Neuronal stem cell (in vitro differentiated cells): ENCODE measurements around the gene CLIP4.
A peak's percentile ranks its signal among the peaks of the same experiment; 100 is the strongest.
"Not testable (repeated sequence)": the region's sequence is repeated elsewhere in the genome, so short reads cannot be mapped to it uniquely, and the experiment has no call there.

ENCODE experiments used
- DNase-seq: peaks from one replicate; pipeline ENCODE4 v3.0.0-alpha.2; 2013; ENCODE audit warnings: low spot score
- H2AFZ ChIP-seq: one replicate; pipeline ENCODE4 v1.6.1; 2013; ENCODE audit warnings: mild to moderate bottlenecking, low read length, inconsistent platforms
- H2AK5ac ChIP-seq: 2 replicates; pipeline ENCODE4 v1.6.1; 2013; ENCODE audit warnings: low read depth, mild to moderate bottlenecking, inconsistent platforms, low read length, moderate library complexity, mixed read lengths
- H2BK120ac ChIP-seq: 2 replicates; pipeline ENCODE4 v1.6.1; 2013; ENCODE audit warnings: low read depth, mild to moderate bottlenecking, inconsistent platforms, low read length, moderate library complexity, mixed read lengths
- H2BK12ac ChIP-seq: one replicate; pipeline ENCODE4 v1.6.1; 2013; ENCODE audit warnings: low read length, inconsistent platforms
- H2BK15ac ChIP-seq: 2 replicates; pipeline ENCODE4 v1.6.1; 2013; ENCODE audit warnings: mild to moderate bottlenecking, low read length, inconsistent platforms, mixed read lengths
- H2BK5ac ChIP-seq: one replicate; pipeline ENCODE4 v1.6.1; 2013; ENCODE audit warnings: inconsistent platforms, mild to moderate bottlenecking, low read length, moderate library complexity
- H3K14ac ChIP-seq: one replicate; pipeline ENCODE4 v1.6.1; 2013; ENCODE audit warnings: low read length, inconsistent platforms
- H3K18ac ChIP-seq: 2 replicates; pipeline ENCODE4 v1.6.1; 2013; ENCODE audit warnings: low read length, inconsistent platforms
- H3K23ac ChIP-seq: 2 replicates; pipeline ENCODE4 v1.6.1; 2013; ENCODE audit warnings: low read depth, mild to moderate bottlenecking, mixed read lengths, low read length, inconsistent platforms; ENCODE audit not compliant: poor library complexity
- H3K27ac ChIP-seq: replicated peaks from 3 replicates; pipeline ENCODE4 v1.5.1; 2013; ENCODE audit warnings: low read length, inconsistent platforms
- H3K27me3 ChIP-seq, 3 experiments: 2 replicates each; pipeline ENCODE4 v1.6.1; 2013; ENCODE audit warnings: low read length in 3 of 3, mild to moderate bottlenecking in 2 of 3, inconsistent platforms in 1 of 3, low read depth in 1 of 3, mixed read lengths in 1 of 3, moderate library complexity in 1 of 3; ENCODE audit not compliant: control insufficient read depth in 3 of 3, insufficient read depth in 3 of 3
- H3K36me3 ChIP-seq, 2 donors: replicated peaks in 1 of 2; 2 replicates each; pipeline ENCODE4 v1.6.1; 2013; ENCODE audit warnings: low read length in 2 of 2; ENCODE audit not compliant: control insufficient read depth in 2 of 2, insufficient read depth in 2 of 2
- H3K4ac ChIP-seq: 2 replicates; pipeline ENCODE4 v1.6.1; 2013; ENCODE audit warnings: inconsistent platforms, mild to moderate bottlenecking, low read length, moderate library complexity
- H3K4me1 ChIP-seq, 2 donors: 1 replicate in 1 of 2; 2 replicates in 1 of 2; pipeline ENCODE4 v1.6.1; 2013; ENCODE audit warnings: low read length in 2 of 2, low read depth in 1 of 2; ENCODE audit not compliant: control insufficient read depth in 2 of 2, insufficient read depth in 1 of 2
- H3K4me2 ChIP-seq: one replicate; pipeline ENCODE4 v1.6.1; 2013; ENCODE audit warnings: mild to moderate bottlenecking, low read length, inconsistent platforms; ENCODE audit not compliant: insufficient read depth, poor library complexity, severe bottlenecking
- H3K4me3 ChIP-seq, 2 donors: 2 replicates each; pipeline ENCODE4 v1.5.1; 2013; ENCODE audit warnings: low read length in 2 of 2, mild to moderate bottlenecking in 2 of 2, inconsistent platforms in 1 of 2, moderate library complexity in 1 of 2
- H3K79me1 ChIP-seq: one replicate; pipeline ENCODE4 v1.6.1; 2013; ENCODE audit warnings: low read depth, mild to moderate bottlenecking, inconsistent platforms, low read length, moderate library complexity
- H3K9ac ChIP-seq: one replicate; pipeline ENCODE4 v1.6.1; 2013; ENCODE audit warnings: mild to moderate bottlenecking, low read depth, low read length, inconsistent platforms; ENCODE audit not compliant: poor library complexity
- H3K9me3 ChIP-seq, 2 donors: replicated peaks in 1 of 2; 2 replicates each; pipeline versions ENCODE3 to v1.6.1; 2013; ENCODE audit warnings: low read length in 2 of 2, mild to moderate bottlenecking in 2 of 2, inconsistent platforms in 1 of 2, low read depth in 1 of 2, mixed read lengths in 1 of 2, moderate library complexity in 1 of 2; ENCODE audit not compliant: control insufficient read depth in 2 of 2, insufficient read depth in 1 of 2
- H4K8ac ChIP-seq: one replicate; pipeline ENCODE4 v1.6.1; 2013; ENCODE audit warnings: low read depth, mild to moderate bottlenecking, inconsistent platforms, low read length, moderate library complexity
- H4K91ac ChIP-seq: one replicate; pipeline ENCODE4 v1.6.1; 2013; ENCODE audit warnings: low read length, low read depth, mild to moderate bottlenecking, inconsistent platforms; ENCODE audit not compliant: poor library complexity
- WGBS, 2 donors: extraction: QIAGEN DNeasy Blood & Tissue Kit; methylation state at CpG; one replicate each; pipeline ENCODE4 v1.1.7; 2013; ENCODE audit warnings: missing lambda C conversion rate in 2 of 2, mixed read lengths in 1 of 2; ENCODE audit not compliant: insufficient read length in 2 of 2, insufficient replicate concordance in 1 of 2; ENCODE audit errors: extremely low coverage in 2 of 2; 5-methylcytosine and 5-hydroxymethylcytosine counted together

CLIP4 gene

DNA sequence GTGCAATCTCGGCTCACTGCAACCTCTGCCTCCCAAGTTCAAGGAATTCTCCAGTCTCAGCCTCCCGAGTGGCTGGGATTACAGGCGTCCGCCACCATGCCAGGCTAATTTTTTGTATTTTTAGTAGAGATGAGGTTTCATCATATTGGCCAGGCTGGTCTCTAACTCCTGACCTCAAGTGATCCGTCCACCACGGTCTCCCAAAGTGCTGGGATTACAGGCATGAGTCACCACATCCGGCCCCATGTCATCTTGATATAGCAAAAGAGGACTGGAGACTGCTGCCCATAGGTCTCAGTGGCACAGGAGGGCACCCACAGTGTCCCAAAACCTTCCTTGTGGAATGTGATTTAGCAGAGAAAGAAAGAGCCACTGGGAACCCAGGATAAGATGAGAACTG, 24.9 kb upstream of the CLIP4 start:
- H4K8ac ChIP-seq, H3K4me1 ChIP-seq, DNase-seq, H3K14ac ChIP-seq, H2BK120ac ChIP-seq, H3K27ac ChIP-seq, H3K79me1 ChIP-seq, H2BK12ac ChIP-seq, H3K9ac ChIP-seq, H3K4ac ChIP-seq, H3K4me3 ChIP-seq, H3K9me3 ChIP-seq, H2AFZ ChIP-seq, H3K4me2 ChIP-seq, H3K18ac ChIP-seq, H3K27me3 ChIP-seq, H3K23ac ChIP-seq, H2AK5ac ChIP-seq, H2BK15ac ChIP-seq, H4K91ac ChIP-seq, H3K36me3 ChIP-seq: not testable (repeated sequence)
- WGBS, 2 donors: no CpG with 5 or more reads among the region's 7 CpGs
- H2BK5ac ChIP-seq: peak overlapping the region; percentile 35

DNA sequence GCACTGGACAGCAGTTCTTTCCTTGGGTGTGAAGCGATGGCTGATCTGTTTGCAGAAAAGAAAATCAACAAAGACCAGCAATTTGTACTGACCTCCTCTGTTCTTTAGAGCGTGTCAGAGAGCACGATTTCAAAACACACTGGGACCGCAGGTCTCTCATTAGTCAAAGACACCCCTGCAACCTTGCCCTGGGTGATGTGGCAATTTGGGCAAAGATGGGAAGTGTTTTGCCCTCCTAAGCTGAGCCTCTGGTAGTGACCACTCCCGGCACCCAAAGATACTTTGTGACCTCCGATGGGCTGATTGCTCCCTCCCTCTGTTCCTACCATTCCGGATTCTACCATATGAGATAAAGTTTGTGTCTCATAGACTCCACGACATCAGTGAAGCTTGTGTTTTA, 18.2 kb upstream of the CLIP4 start:
- WGBS, 2 donors: no CpG with 5 or more reads among the region's 8 CpGs
- no peak overlapping the region for H3K14ac ChIP-seq

DNA sequence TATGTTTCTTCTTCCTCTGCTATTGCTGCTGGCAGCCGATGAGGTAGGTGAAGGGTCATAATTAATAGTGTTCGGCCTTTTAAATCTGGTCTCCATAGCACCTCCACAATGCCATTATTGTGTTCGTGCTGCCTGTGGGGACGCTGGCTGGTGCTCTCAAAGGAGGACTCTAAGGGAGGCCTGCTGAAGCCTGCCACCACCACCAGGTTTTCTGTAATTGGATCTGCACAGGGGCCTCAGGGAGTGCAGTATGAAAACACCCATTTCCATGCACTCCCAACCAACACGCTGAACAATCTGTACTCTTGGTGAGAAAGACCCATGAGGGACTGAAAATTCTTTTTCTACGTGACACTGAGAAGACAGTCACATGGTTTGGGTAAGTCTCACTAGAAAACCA, 17.6 kb upstream of the CLIP4 start:
- WGBS, 2 donors: no CpG with 5 or more reads among the region's 6 CpGs

More for the DNA sequence above, 18.2 kb upstream of the CLIP4 start:
- Histone ChIP-seq H3K23ac (no peak overlapping the region), H3K9ac (no peak overlapping the region), H4K8ac (no peak overlapping the region), H2AK5ac (no peak overlapping the region), H3K79me1 (no peaks in the 10 kb centered on the region), H2BK120ac (no peak overlapping the region), H3K27ac (no peak overlapping the region), H2BK12ac (no peak overlapping the region), H4K91ac (no peak overlapping the region), H3K4me2 (no peak overlapping the region), H3K4me1 (peaks cover 3 to 4% of the 10 kb centered on the region in 2 donors), H3K9me3 (no peaks in the 10 kb centered on the region), H3K18ac (no peak overlapping the region), H3K27me3 (peaks cover 0 to 2% (median 0%) of the 10 kb centered on the region in 3 experiments), H3K36me3 (no peaks in the 10 kb centered on the region), H3K4ac (no peak overlapping the region), H2AFZ (no peak overlapping the region), H3K4me3 (no peak overlapping the region), H2BK5ac (no peak overlapping the region), H2BK15ac (no peak overlapping the region)
- no peak for DNase-seq

DNA sequence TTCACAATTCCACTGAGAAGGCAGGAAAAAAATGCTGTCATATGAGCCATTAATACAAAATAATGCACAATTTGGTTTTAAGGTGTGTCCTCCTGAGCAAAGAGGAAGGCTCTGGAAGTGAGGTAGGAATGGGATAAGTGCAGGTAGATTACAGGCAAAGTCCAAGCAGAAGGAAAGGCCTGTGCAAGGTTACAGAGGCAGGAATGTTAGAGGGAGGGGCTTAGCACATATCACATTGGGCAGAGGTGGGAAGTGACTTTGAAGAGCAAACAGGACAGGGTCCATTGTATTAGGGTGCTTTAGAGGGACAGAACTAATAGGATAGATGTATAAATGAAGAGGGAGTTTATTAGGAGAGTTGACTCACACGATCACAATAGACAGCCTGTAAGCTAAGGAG, 14.7 kb upstream of the CLIP4 start:
- H3K14ac ChIP-seq: no peak overlapping the region
- DNase-seq: no peak
- no peak overlapping the region for H3K9ac ChIP-seq
- H4K91ac ChIP-seq: no peak overlapping the region
- H2AK5ac ChIP-seq: no peak overlapping the region
- no peak overlapping the region for H2BK15ac ChIP-seq
- H3K79me1 ChIP-seq: no peaks in the 10 kb centered on the region
- no peak overlapping the region for H3K23ac ChIP-seq
- no peak overlapping the region for H3K18ac ChIP-seq
- H3K4me2 ChIP-seq: no peak overlapping the region
- H4K8ac ChIP-seq: no peak overlapping the region
- H3K4me1 ChIP-seq: peaks cover 3 to 4% of the 10 kb centered on the region in 2 donors
- no peak overlapping the region for H3K4me3 ChIP-seq
- H3K27ac ChIP-seq: no peak overlapping the region
- H2BK12ac ChIP-seq: no peak overlapping the region
- no peak overlapping the region for H2AFZ ChIP-seq
- H2BK5ac ChIP-seq: no peak overlapping the region
- H3K4ac ChIP-seq: no peak overlapping the region
- peaks cover 0 to 5% (median 0%) of the 10 kb centered on the region in 3 experiments for H3K27me3 ChIP-seq
- no peak overlapping the region for H2BK120ac ChIP-seq
- no CpG with 5 or more reads among the region's 1 CpG for WGBS, 2 donors
- H3K9me3 ChIP-seq: no peaks in the 10 kb centered on the region
- no peaks in the 10 kb centered on the region for H3K36me3 ChIP-seq

More for the DNA sequence above, 17.6 kb upstream of the CLIP4 start:
- Histone ChIP-seq H3K36me3 (no peaks in the 10 kb centered on the region), H3K79me1 (no peaks in the 10 kb centered on the region), H2BK5ac (no peak overlapping the region), H3K4me3 (no peak overlapping the region), H3K9me3 (no peaks in the 10 kb centered on the region), H3K27me3 (peaks cover 0 to 5% (median 0%) of the 10 kb centered on the region in 3 experiments), H4K8ac (no peak overlapping the region), H2AK5ac (no peak overlapping the region), H3K4me2 (no peak overlapping the region), H3K4ac (no peak overlapping the region), H3K18ac (peak overlapping the region; percentile 16), H2AFZ (peak overlapping the region; percentile 34), H3K14ac (no peak overlapping the region), H3K27ac (no peak overlapping the region), H3K9ac (no peak overlapping the region), H3K23ac (no peak overlapping the region), H4K91ac (no peak overlapping the region), H2BK12ac (no peak overlapping the region), H2BK120ac (no peak overlapping the region), H3K4me1 (peaks cover 3 to 4% of the 10 kb centered on the region in 2 donors), H2BK15ac (no peak overlapping the region)
- DNase-seq: no peak
